ENCODE data around the gene AOC1.

Gene AOC1

GRCh38 chr7:150835702-150836280, 16.5 kb upstream of the AOC1 start:
- no peak for DNase-seq

- no peak for DNase-seq
Observed at GRCh38 chr7:150838965-150839650, 13.2 kb upstream of the AOC1 start.

- no peak for DNase-seq
Observed at GRCh38 chr7:150842018-150842417, 10.3 kb upstream of the AOC1 start.

GRCh38 chr7:150842716-150843115, 9.6 kb upstream of the AOC1 start:
- DNase-seq: no peak

- no peak for DNase-seq
Observed at GRCh38 chr7:150845421-150845861, 6.9 kb upstream of the AOC1 start.

GRCh38 chr7:150846291-150847115, 5.8 kb upstream of the AOC1 start:
- DNase-seq: no peak

GRCh38 chr7:150847536-150847935, 4.8 kb upstream of the AOC1 start:
- DNase-seq: no peak

- no peak for DNase-seq
Observed at GRCh38 chr7:150848111-150848510, 4.2 kb upstream of the AOC1 start.

GRCh38 chr7:150848561-150849115, 3.7 kb upstream of the AOC1 start:
- DNase-seq: no peak

- DNase-seq: no peak
Observed at GRCh38 chr7:150849204-150849775, 3.0 kb upstream of the AOC1 start.

- DNase-seq: no peak
Observed at GRCh38 chr7:150850273-150850672, 2.0 kb upstream of the AOC1 start.

GRCh38 chr7:150851492-150852370, 586 bp upstream of the AOC1 start:
- DNase-seq: no peak

GRCh38 chr7:150854066-150855000, 2.0 kb downstream of the AOC1 start:
- DNase-seq: no peak

GRCh38 chr7:150855046-150855445, 2.7 kb downstream of the AOC1 start:
- DNase-seq: no peak

GRCh38 chr7:150855476-150856302, 3.4 kb downstream of the AOC1 start:
- no peak for DNase-seq

- DNase-seq: no peak
Observed at GRCh38 chr7:150856303-150857275, 4.3 kb downstream of the AOC1 start.

- DNase-seq: no peak
Observed at GRCh38 chr7:150857276-150858055, 5.1 kb downstream of the AOC1 start.
